ENCODE results near the gene NBAS. TPM values are rescaled to one million over a fixed set of nuclear protein-coding genes. Genes with fewer than 3 reads are reported as not detected.
A peak's percentile ranks its signal among the peaks of the same experiment; 100 is the strongest.

The NBAS gene
- total RNA-seq, 1 donor from 2014 or later, result 60.2 TPM

DNA sequence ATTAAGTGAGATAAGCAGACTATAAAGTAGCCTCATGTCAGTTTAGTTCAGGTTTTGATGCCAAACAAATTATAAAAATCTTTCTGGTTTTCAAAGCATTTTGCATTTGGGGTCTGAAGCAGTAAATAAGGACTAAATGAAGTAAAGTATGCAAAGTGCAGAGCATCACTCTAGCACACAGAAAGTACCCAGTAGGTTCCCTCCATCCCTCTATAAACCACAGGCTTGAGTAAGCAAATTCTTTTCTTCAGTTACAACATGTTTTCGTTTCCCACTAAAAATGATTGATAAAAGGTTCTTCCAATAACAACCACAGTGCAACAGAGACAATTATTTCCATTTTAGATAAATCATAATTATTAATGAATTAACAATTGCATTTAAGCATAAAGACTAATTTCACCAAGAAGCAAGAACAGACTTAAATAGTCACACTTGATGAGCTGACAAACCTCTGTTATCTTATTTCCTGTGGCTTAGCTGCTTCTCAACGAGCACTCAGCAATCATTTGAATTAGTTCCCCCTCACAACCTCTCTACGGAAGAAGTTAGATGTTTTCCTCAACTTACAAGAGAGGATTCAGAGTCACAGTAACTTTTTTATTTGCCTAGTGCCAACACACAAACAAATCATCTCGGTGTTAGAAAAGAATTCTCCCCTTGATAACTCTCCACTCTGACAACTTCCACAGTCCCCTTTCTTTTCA lies 249.8 kb downstream of the NBAS start:
- intact Hi-C loops (cut with DNase I), result no loop called here
- DNase-seq (ENCODE audit: missing footprints) (no peak), ATAC-seq (no peak)

GRCh38 chr2:15307526-15307925 lies 253.6 kb downstream of the NBAS start:
- intact Hi-C loops (cut with DNase I), result no loop called here
- no peak for ATAC-seq

GRCh38 chr2:15306706-15307105 lies 254.4 kb downstream of the NBAS start:
- no peak for ATAC-seq

More at GRCh38 chr2:15307526-15307925, 253.6 kb downstream of the NBAS start:
- DNase-seq (ENCODE audit: missing footprints), result no peak

DNA sequence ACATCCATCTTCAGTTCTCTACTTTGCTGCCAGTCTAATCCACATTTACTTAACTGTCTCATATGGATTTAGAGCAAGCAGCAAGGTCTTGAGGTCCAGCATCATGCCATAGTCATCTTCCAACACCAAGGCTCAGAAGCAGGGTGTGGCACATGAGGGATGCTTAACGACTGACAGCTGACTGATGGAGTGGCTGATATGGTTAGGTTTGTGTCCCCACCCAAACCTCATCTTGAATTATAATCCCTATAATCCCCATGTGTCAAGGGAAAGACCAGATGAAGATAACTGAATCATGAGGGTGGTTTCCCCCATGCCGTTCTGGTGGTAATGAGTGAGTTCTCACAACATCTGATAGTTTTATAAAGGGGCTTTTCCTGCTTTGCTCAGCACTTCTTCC lies 257.3 kb downstream of the NBAS start:
- intact Hi-C loops (cut with DNase I), result no loop called here
- DNase-seq (ENCODE audit: missing footprints), result no peak
- ATAC-seq, result no peak

More at GRCh38 chr2:15306706-15307105, 254.4 kb downstream of the NBAS start:
- intact Hi-C loops (cut with DNase I), result no loop called here
- DNase-seq (ENCODE audit: missing footprints), result no peak

DNA sequence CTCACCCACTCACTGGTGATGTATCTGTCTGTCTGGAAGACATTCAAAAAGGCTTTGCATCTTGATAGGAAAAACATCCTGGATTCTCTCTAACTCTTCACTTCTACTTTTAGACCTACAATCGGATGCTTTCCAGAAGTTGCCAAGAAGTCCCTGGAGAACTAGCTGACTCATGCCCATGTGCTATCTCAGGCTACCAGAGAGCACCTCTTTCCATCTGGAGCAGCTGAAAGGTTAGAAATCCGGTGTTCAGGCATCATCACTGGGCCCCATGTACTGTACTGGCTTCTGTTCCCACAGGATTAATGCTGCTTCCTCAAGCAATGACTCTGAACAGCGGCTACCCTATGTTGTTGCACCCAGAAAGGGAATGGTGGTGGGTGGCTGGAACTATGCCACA lies 259.0 kb downstream of the NBAS start:
- intact Hi-C loops (cut with DNase I), result no loop called here
- no peak for ATAC-seq
- no peak for DNase-seq (ENCODE audit: missing footprints)

DNA sequence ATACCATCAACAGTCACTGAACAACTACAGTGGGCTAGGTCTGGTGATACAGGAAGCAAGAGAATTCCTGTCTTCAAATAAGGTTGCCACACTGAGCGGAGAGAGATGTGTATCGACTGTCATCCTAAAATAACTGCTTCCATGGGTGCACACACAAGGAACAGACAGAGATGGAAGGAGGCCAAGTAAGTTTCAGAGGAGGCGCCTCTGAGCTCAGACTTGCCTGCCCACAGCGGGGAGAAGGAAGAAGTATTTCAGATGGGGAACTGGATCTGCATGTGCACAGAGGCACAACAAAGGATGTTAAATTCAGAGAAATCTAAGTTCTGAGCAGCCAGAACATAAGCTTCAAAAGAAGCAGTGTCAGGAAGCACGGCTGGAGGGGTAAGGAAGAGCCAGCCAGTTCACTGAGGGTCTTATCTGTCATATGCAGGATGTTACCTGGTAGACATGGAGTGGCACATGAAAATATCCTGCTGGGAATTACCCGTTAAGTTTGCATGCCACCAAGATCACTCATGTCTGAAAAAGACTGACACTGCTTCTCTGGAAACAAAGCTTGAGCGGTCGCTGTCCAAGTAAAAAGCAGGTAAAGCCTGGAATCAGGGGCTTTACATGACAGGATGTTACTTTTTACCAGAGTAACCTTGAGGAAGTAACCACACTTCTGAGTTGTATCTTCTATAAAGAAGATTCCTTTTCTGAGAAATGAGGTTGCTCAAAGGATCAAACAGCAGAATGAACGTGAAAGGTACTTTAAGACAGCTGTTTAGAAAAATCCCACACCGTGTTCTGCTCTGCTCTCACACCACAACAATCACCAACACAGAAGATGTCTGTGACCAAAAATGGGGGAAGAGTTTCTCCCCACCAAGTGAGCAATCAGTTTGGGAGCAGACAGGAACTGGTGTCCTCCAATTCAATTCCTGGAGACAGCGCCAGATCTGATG lies 260.2 kb downstream of the NBAS start:
- ATAC-seq (no peak), DNase-seq (ENCODE audit: missing footprints) (no peak)
- intact Hi-C loops (cut with DNase I), result no loop called here

- intact Hi-C loops (cut with DNase I), result no loop called here
- no peak for ATAC-seq
Measured at GRCh38 chr2:15299904-15300520, 261.1 kb downstream of the NBAS start.

GRCh38 chr2:15298770-15299169 lies 262.4 kb downstream of the NBAS start:
- intact Hi-C loops (cut with DNase I), result no loop called here
- DNase-seq (ENCODE audit: missing footprints) (no peak), ATAC-seq (peak; percentile 52)

More at GRCh38 chr2:15299904-15300520, 261.1 kb downstream of the NBAS start:
- DNase-seq (ENCODE audit: missing footprints), result no peak

DNA sequence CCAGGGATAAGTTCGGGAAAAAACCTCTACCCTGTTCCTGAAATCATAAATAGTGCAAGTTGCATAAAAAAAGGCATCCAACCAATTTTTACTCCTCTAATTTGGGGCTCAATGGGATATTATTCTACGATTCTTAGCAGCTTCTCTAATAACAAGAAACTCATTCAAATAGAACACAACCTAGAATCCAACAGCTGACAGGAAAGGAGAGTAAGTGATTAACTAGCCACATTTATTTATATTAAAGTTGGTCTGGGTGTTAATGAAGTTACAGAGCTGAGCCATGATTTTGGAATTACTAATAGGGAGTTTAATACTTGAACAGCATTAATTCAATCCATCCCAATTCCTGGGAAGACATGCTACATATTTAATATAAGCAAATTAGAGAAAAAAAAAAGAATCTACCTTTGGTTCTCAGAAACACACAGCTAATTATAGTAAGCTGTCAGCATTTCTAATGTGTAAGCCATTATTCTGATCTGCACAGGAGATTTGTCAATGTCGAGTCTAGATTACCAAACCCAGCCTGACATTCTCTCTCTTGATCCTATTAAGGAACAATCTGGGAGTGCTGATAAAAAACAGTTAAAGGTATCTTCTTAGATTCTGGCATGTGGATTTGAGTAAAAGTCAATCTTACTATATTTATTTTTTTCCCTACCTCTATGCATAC lies 267.7 kb downstream of the NBAS start:
- DNase-seq (ENCODE audit: missing footprints) (no peak), ATAC-seq (no peak)
- intact Hi-C loops (cut with DNase I), result no loop called here

DNA sequence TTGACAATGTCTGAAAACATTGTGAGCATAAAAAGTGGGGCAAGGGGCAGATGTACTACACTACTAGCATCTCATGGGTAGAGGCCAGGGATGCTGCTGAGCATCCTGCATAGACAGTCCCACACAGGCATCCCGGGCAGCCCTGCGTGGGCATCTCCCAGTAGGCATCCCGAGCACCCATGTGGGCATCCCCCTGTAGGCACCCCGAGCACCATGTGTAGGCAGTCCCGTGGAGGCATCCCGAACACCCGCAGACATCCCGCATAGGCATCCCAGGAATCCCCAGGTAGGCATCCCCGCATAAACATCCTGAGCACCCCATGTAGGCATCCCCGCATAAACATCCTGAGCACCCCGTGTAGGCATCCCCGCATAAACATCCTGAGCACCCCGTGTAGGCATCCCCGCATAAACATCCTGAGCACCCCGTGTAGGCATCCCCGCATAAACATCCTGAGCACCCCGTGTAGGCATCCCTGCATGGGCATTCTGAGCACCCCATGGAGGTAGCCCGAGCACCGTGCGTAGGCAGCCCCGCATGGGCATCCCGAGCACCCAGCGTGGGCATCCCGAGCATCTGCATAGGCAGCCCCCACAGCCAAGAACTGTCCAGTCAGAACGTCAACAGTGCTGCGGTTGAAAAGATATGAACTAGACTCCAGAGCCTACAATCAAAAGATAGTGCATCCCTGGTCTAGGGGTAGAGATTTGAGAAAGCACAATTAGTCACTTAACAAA lies 273.5 kb downstream of the NBAS start:
- DNase-seq (ENCODE audit: missing footprints), result no peak
- intact Hi-C loops (cut with DNase I), result no loop called here
- ATAC-seq, result no peak

DNA sequence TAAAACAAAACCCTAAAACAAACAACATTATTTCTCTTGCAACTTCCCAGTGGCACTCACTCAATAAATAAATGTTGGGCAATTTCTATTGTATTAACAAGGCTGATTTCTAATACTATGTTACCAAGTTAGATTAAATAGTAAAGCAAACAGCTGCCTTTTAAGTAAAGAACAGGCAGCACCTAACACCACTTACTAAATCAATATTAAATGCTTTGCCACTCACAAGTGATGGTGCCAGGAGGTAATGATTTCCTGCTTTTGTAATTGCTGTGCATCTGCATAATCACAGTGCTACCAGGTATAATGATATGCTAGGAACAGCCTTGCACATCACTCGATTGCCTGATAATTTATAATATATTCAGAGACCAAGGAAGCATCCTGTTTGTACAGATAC lies 276.5 kb downstream of the NBAS start:
- DNase-seq (ENCODE audit: missing footprints), result no peak
- intact Hi-C loops (cut with DNase I), result no loop called here
- no peak for ATAC-seq

GRCh38 chr2:15281681-15282080 lies 279.5 kb downstream of the NBAS start:
- DNase-seq (ENCODE audit: missing footprints), result no peak
- intact Hi-C loops (cut with DNase I), result no loop called here
- ATAC-seq, result no peak

GRCh38 chr2:15279201-15279876 lies 281.8 kb downstream of the NBAS start:
- ATAC-seq (no peak), DNase-seq (ENCODE audit: missing footprints) (no peak)
- intact Hi-C loops (cut with DNase I), result no loop called here

DNA sequence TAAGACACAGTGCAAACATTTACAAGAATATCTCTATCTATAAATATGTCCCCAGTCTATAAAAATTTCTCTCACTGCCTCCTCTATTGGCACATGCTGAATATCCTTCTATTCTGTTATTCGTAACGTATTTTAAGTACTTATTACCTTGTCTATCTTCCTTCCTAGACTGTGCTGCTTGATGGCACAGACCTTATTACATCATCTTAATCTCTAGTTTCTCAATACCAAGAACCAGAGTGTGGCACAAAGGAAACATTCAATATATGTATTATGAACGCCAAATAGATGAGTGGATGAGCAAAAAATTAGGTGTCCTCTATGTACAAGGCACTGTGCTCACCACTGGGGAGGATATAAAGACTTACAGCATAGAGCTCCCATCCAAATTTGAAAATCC lies 282.8 kb downstream of the NBAS start:
- ATAC-seq (no peak), DNase-seq (ENCODE audit: missing footprints) (no peak)

GRCh38 chr2:15275346-15275745 lies 285.8 kb downstream of the NBAS start:
- intact Hi-C loops (cut with DNase I), result no loop called here
- DNase-seq (ENCODE audit: missing footprints), result no peak
- ATAC-seq, result no peak

More for the DNA sequence above, 282.8 kb downstream of the NBAS start:
- intact Hi-C loops (cut with DNase I), result no loop called here

- ATAC-seq, result no peak
Measured at GRCh38 chr2:15273452-15273851, 287.7 kb downstream of the NBAS start.

DNA sequence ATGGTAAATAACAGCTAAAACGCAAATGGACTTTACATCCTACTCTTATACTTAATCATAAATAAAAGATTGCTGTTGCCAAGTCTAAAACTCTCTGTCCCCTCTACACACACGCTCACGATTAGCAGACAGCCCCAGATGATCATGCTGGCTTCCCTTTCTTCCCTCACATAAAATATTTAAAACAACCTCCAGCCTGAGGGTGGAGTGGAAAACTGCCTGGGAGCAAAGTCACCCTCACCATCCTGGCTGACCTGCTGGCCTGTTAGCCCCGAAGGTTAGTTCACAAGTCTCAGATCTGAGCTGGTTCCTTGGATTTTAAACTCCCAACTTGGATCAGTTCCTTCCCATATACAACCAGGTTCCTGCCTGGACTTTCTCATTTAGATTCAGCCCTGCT lies 288.2 kb downstream of the NBAS start:
- intact Hi-C loops (cut with DNase I), result no loop called here
- ATAC-seq (no peak), DNase-seq (ENCODE audit: missing footprints) (no peak)

More at GRCh38 chr2:15273452-15273851, 287.7 kb downstream of the NBAS start:
- intact Hi-C loops (cut with DNase I), result no loop called here
- no peak for DNase-seq (ENCODE audit: missing footprints)

Measured in Right ventricle myocardium inferior (tissue), 1 donor.